ENCODE results near the gene LRTM2. TPM values are rescaled to one million over a fixed set of nuclear protein-coding genes. Genes with fewer than 3 reads are reported as not detected.

Gene LRTM2
- polyA plus RNA-seq, 1 donor (not counting 4 experiments of a cell fraction or from before 2014, with no cell fraction given) = not detected

GRCh38 chr12:1815108-1815507, 5.3 kb upstream of the LRTM2 start:
- Histone ChIP-seq H3K9me3 (ENCODE audit: control insufficient read depth, low read depth, low read length) (no peaks in the 10 kb centered on the region), H4K20me1 (ENCODE audit: control insufficient read depth, extremely low read depth, insufficient read depth, low read length) (no peaks in the 10 kb centered on the region), H2AFZ (ENCODE audit: control insufficient read depth, low read length) (no peak overlapping the region), H3K36me3 (ENCODE audit: control insufficient read depth in 2 of 2, extremely low read depth in 1 of 2, insufficient read depth in 2 of 2, low read length in 2 of 2) (no peaks in the 10 kb centered on the region), H3K9me1 (ENCODE audit: control insufficient read depth, extremely low read depth, insufficient read depth, low read length) (no peaks in the 10 kb centered on the region), H3K9ac (ENCODE audit: control insufficient read depth, extremely low read depth, insufficient read depth, low read length) (no peak overlapping the region), H3K27ac (ENCODE audit: control insufficient read depth, insufficient read depth, low read length) (no peak overlapping the region), H3K4me1 (ENCODE audit: control insufficient read depth, extremely low read depth, insufficient read depth, low read length) (no peaks in the 10 kb centered on the region), H3K4me2 (ENCODE audit: control insufficient read depth, extremely low read depth, insufficient read depth, low read depth, low read length) (no peak overlapping the region), H3K79me2 (ENCODE audit: control insufficient read depth, insufficient read depth, low read length) (no peaks in the 10 kb centered on the region), H3K27me3 (ENCODE audit: control insufficient read depth, extremely low read depth, insufficient read depth, low read length) (peaks cover 36% of the 10 kb centered on the region), H3K4me3 (ENCODE audit: control insufficient read depth in 2 of 3, extremely low read depth in 1 of 3, insufficient read depth in 2 of 3, low read depth in 1 of 3, low read length in 3 of 3) (no peak overlapping the region)
- DNase-seq (ENCODE audit: low read depth, low spot score) (no peak), FAIRE-seq (no peak)
- TF ChIP-seq CTCF (optimal IDR thresholded peaks at IDR 0.05 in 1 of 3, IDR thresholded peaks at IDR 0.05 in 1 of 3, conservative IDR thresholded peaks at IDR 0.05 in 1 of 3; ENCODE audit: extremely low read depth in 1 of 3, insufficient read depth in 2 of 3, low read length in 3 of 3) (no peak), EZH2 (IDR thresholded peaks at IDR 0.05; ENCODE audit: low read length) (no peak)
- dilution Hi-C loops (cut with MboI; ENCODE audit: extremely low pct_ligation_motif_present, low sequenced_read_pairs) = no loop called here

DNA sequence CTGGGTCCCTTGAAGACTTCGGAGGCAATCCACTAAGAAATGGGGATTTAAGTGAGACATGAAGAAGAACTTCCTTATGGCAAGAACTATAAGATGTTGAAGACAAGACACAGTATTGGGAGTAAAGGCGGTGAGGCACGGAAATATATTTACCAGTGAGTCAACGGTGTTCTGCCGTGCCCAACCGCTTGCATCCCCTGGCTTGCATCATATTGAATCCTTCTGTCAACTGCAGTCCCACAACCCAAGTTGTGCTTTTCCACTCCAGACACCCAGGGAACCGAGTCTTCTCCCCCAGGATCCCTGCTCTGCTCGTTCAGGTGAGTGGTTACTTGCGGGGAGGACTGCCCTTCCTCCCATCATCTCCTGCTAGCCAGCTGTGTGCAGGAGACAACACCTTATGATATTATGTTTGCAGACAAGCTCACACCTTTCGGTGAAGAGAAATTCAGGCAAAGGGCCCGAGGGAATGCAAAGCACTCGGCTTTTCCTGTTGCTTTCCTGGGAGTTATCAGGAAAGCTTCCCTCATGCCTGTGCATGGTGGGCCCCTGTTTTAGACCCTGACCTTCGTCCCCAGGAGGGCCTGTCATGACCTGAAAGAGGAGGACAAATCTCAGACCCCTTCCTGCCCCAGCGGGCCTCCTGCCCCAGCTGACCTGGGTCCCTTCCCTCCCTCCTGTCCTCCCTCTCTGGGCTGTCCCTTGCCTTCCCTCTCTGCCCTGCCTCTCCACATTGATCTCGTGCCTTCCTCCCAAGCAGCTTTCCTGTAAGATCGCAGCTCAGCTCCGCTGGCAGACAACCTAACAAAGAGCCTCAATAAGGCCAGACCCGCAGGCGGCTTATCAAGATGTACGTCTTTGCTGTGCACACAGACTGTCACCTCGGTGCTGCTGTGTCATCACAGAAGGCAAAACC, 4.3 kb upstream of the LRTM2 start:
- no peak for FAIRE-seq
- peaks cover 45% of the 10 kb centered on the region for H3K27me3 ChIP-seq (ENCODE audit: control insufficient read depth, extremely low read depth, insufficient read depth, low read length)
- no peaks in the 10 kb centered on the region for H3K9me1 ChIP-seq (ENCODE audit: control insufficient read depth, extremely low read depth, insufficient read depth, low read length)
- no peak for TF ChIP-seq CTCF (optimal IDR thresholded peaks at IDR 0.05 in 1 of 3, IDR thresholded peaks at IDR 0.05 in 1 of 3, conservative IDR thresholded peaks at IDR 0.05 in 1 of 3; ENCODE audit: extremely low read depth in 1 of 3, insufficient read depth in 2 of 3, low read length in 3 of 3)
- no peak for TF ChIP-seq EZH2 (IDR thresholded peaks at IDR 0.05; ENCODE audit: low read length)
- H3K27ac ChIP-seq (ENCODE audit: control insufficient read depth, insufficient read depth, low read length) = no peak overlapping the region
- H3K4me2 ChIP-seq (ENCODE audit: control insufficient read depth, extremely low read depth, insufficient read depth, low read depth, low read length) = no peak overlapping the region
- no peak overlapping the region for H3K4me3 ChIP-seq (ENCODE audit: control insufficient read depth in 2 of 3, extremely low read depth in 1 of 3, insufficient read depth in 2 of 3, low read depth in 1 of 3, low read length in 3 of 3)
- dilution Hi-C loops (cut with MboI; ENCODE audit: extremely low pct_ligation_motif_present, low sequenced_read_pairs) = no loop called here
- no peaks in the 10 kb centered on the region for H3K9me3 ChIP-seq (ENCODE audit: control insufficient read depth, low read depth, low read length)
- DNase-seq (ENCODE audit: low read depth, low spot score) = no peak
- H3K79me2 ChIP-seq (ENCODE audit: control insufficient read depth, insufficient read depth, low read length) = no peaks in the 10 kb centered on the region
- no peaks in the 10 kb centered on the region for H3K36me3 ChIP-seq (ENCODE audit: control insufficient read depth in 2 of 2, extremely low read depth in 1 of 2, insufficient read depth in 2 of 2, low read length in 2 of 2)
- no peaks in the 10 kb centered on the region for H3K4me1 ChIP-seq (ENCODE audit: control insufficient read depth, extremely low read depth, insufficient read depth, low read length)
- no peak overlapping the region for H3K9ac ChIP-seq (ENCODE audit: control insufficient read depth, extremely low read depth, insufficient read depth, low read length)
- no peaks in the 10 kb centered on the region for H4K20me1 ChIP-seq (ENCODE audit: control insufficient read depth, extremely low read depth, insufficient read depth, low read length)
- H2AFZ ChIP-seq (ENCODE audit: control insufficient read depth, low read length) = no peak overlapping the region
